Measurements from ENCODE around the gene USP33. TPM values are rescaled to one million over a fixed set of nuclear protein-coding genes. Genes with fewer than 3 reads are reported as not detected.
A peak's percentile ranks its signal among the peaks of the same experiment; 100 is the strongest.

USP33 gene
- total and polyA plus RNA-seq, 2 of the 8 experiments (the other 6 are each of a cell fraction or from before 2014, with no cell fraction given) = 20.0 to 55.5 TPM

- peak; percentile 59 for TF ChIP-seq ASH2L (IDR thresholded peaks at IDR 0.05; ENCODE audit: low read length)
- 0 out of 2 replicates have a peak, but pooled peaks have one; percentile 6 for TF ChIP-seq NRF1 (IDR thresholded peaks at IDR 0.05; ENCODE audit: low read depth, low read length)
- TF ChIP-seq SP4 (IDR thresholded peaks at IDR 0.05; ENCODE audit: low read length) = no peak
- no peak for TF ChIP-seq JUND (IDR thresholded peaks at IDR 0.05; ENCODE audit: low read length)
- no peak for TF ChIP-seq CEBPB (IDR thresholded peaks at IDR 0.05; ENCODE audit: low read depth, low read length)
- peak; percentile 87 for TF ChIP-seq ATF3 (IDR thresholded peaks at IDR 0.05; ENCODE audit: insufficient read depth, low read depth, low read length)
- no peak for TF ChIP-seq RAD21 (IDR thresholded peaks at IDR 0.05 in 1 of 2, conservative IDR thresholded peaks at IDR 0.05 in 1 of 2; ENCODE audit: low read depth in 2 of 2, low read length in 2 of 2)
- no peak for TF ChIP-seq SIRT6 (IDR thresholded peaks at IDR 0.05; ENCODE audit: low read length)
- TF ChIP-seq RNF2 (IDR thresholded peaks at IDR 0.05; ENCODE audit: borderline replicate concordance, low read depth, low read length, missing control alignments, poor library complexity, severe bottlenecking) = no peak
- no peak for TF ChIP-seq FOSL1 (IDR thresholded peaks at IDR 0.05; ENCODE audit: insufficient read depth, low read depth, low read length)
- TF ChIP-seq KDM1A (IDR thresholded peaks at IDR 0.05; ENCODE audit: borderline replicate concordance, low read length) = no peak
- no peak for TF ChIP-seq HDAC2 (IDR thresholded peaks at IDR 0.05; ENCODE audit: borderline replicate concordance in 1 of 2, low read depth in 2 of 2, low read length in 2 of 2)
- no peak for TF ChIP-seq ZNF274 (IDR thresholded peaks at IDR 0.05; ENCODE audit: borderline replicate concordance, extremely low read depth, low read length)
- no peak for TF ChIP-seq CTCF (IDR thresholded peaks at IDR 0.05; ENCODE audit: control extremely low read depth in 1 of 3, insufficient read depth in 1 of 3, low read depth in 1 of 3, low read length in 3 of 3)
- TF ChIP-seq TAF1 (IDR thresholded peaks at IDR 0.05; ENCODE audit: low read depth, low read length) = peak; percentile 97
- TF ChIP-seq GTF2F1 (IDR thresholded peaks at IDR 0.05; ENCODE audit: borderline replicate concordance, low read depth, low read length) = no peak
- peak; percentile 96 for TF ChIP-seq YY1 (IDR thresholded peaks at IDR 0.05; ENCODE audit: low read depth, low read length)
- TF ChIP-seq BRCA1 (IDR thresholded peaks at IDR 0.05; ENCODE audit: low read depth, low read length) = peak; percentile 98
- TF ChIP-seq ATF2 (IDR thresholded peaks at IDR 0.05; ENCODE audit: low read length) = peak; percentile 95
These were observed 77.0 kb downstream of the USP33 start, which contains the start of gene ZZZ3 (continued) for GRCh38 chr1:77682460-77683159.

All from H1 (cell line).